SK-N-SH (cell line): ENCODE data around the gene OBP2B. TPM values are rescaled to one million over a fixed set of nuclear protein-coding genes. Genes with fewer than 3 reads are reported as not detected.

Experiments used
- CTCF ChIA-PET: fragments of 300-600, 350-600 bp; formaldehyde crosslinking; extraction: SDS; loops from one replicate; lab custom pipeline; 2021; lab: Yijun Ruan, JAX
- POLR2A ChIA-PET: fragments of 350-600 bp; sonication (Branson Sonifier 250); formaldehyde crosslinking; extraction: SDS; loops from one replicate; lab custom pipeline; 2020; ENCODE audit warnings: antibody characterized with exemption, inconsistent platforms; lab: Yijun Ruan, JAX
- DNase-seq: peaks from one replicate; pipeline ENCODE4 v3.0.0; 2012
- H2AFZ ChIP-seq: fragments of 200-600 bp; sonication (generic); 2 replicates; pipeline ENCODE4 v1.8.1; 2016; ENCODE audit warnings: antibody characterized with exemption, mild to moderate bottlenecking, low read depth
- H3F3A ChIP-seq: fragments of 200-600 bp; sonication (generic); replicated peaks from 2 replicates; pipeline ENCODE3; 2016; ENCODE audit warnings: antibody characterized with exemption, mild to moderate bottlenecking; ENCODE audit not compliant: insufficient read depth
- H3K27ac ChIP-seq, 2 experiments: fragments of 200-500 bp in 1 of 2; fragments of 200-600 bp in 1 of 2; sonication (Bioruptor generic) in 1 of 2; sonication (generic), shearing (Covaris generic) in 1 of 2; 2 replicates each; pipeline versions ENCODE4 v1.5.1 to v1.6.1; 2014 to 2016; ENCODE audit warnings: low read depth in 2 of 2, inconsistent platforms in 1 of 2, low read length in 1 of 2, mild to moderate bottlenecking in 1 of 2, mixed read lengths in 1 of 2
- H3K27me3 ChIP-seq: fragments of 200-600 bp; sonication (generic), shearing (Covaris generic); 2 replicates; pipeline ENCODE4 v1.6.1; 2016; ENCODE audit warnings: mixed run types; ENCODE audit not compliant: insufficient read depth
- H3K36me3 ChIP-seq, 2 experiments: fragments of 200-500 bp in 1 of 2; fragments of 200-600 bp in 1 of 2; sonication (Bioruptor generic) in 1 of 2; sonication (generic) in 1 of 2; replicated peaks in 1 of 2; 2 replicates each; pipeline versions ENCODE3 to v1.5.1; 2014 to 2016; ENCODE audit warnings: low read length in 1 of 2, mild to moderate bottlenecking in 1 of 2; ENCODE audit not compliant: insufficient read depth in 2 of 2, control insufficient read depth in 1 of 2
- H3K4me1 ChIP-seq, 2 experiments: fragments of 200-500 bp in 1 of 2; fragments of 200-600 bp in 1 of 2; sonication (Bioruptor generic) in 1 of 2; sonication (generic), shearing (Covaris generic) in 1 of 2; 2 replicates each; pipeline versions ENCODE4 v1.5.1 to v1.6.1; 2014 to 2016; ENCODE audit warnings: low read depth in 1 of 2, low read length in 1 of 2, mixed run types in 1 of 2; ENCODE audit not compliant: insufficient read depth in 2 of 2, control insufficient read depth in 1 of 2
- H3K4me2 ChIP-seq: fragments of 200-600 bp; sonication (generic), shearing (Covaris generic); 2 replicates; pipeline ENCODE4 v1.6.1; 2017; ENCODE audit warnings: mixed run types
- H3K4me3 ChIP-seq, 2 experiments: fragments of 200-500 bp in 1 of 2; fragments of 200-600 bp in 1 of 2; sonication (Bioruptor generic) in 1 of 2; sonication (generic), shearing (Covaris generic) in 1 of 2; 2 replicates each; pipeline versions ENCODE4 v1.5.1 to v1.8.1; 2014 to 2016; ENCODE audit warnings: low read depth in 2 of 2, inconsistent platforms in 1 of 2, low read length in 1 of 2, mild to moderate bottlenecking in 1 of 2, mixed read lengths in 1 of 2, moderate library complexity in 1 of 2
- H3K79me2 ChIP-seq: fragments of 200-600 bp; sonication (generic); 2 replicates; pipeline ENCODE4 v1.8.1; 2017; ENCODE audit warnings: mild to moderate bottlenecking; ENCODE audit not compliant: insufficient read depth
- H3K9ac ChIP-seq: fragments of 200-600 bp; sonication (generic); 2 replicates; pipeline ENCODE4 v1.6.1; 2017; ENCODE audit warnings: mixed run types
- H3K9me2 ChIP-seq: fragments of 200-600 bp; sonication (generic); 2 replicates; pipeline ENCODE4 v1.6.1; 2017; ENCODE audit warnings: mixed run types
- H3K9me3 ChIP-seq: fragments of 200-600 bp; sonication (generic); 2 replicates; pipeline ENCODE4 v1.6.1; 2017; ENCODE audit warnings: mixed run types, mild to moderate bottlenecking, moderate library complexity
- H4K20me1 ChIP-seq: fragments of 200-600 bp; sonication (generic); 2 replicates; pipeline ENCODE4 v1.6.1; 2017; ENCODE audit warnings: mild to moderate bottlenecking, mixed run types; ENCODE audit not compliant: insufficient read depth
- CHD2 ChIP-seq: fragments of 150-350 bp; IDR thresholded peaks from 2 replicates; pipeline ENCODE4 v1.6.1; 2018; ENCODE audit warnings: low read length; ENCODE audit not compliant: partially characterized antibody
- ELF1 ChIP-seq: IDR thresholded peaks from 2 replicates; pipeline ENCODE4 v1.4.0; 2012
- EP300 ChIP-seq, 2 experiments: IDR thresholded peaks; 2 replicates each; pipeline versions ENCODE4 v1.4.0 to v1.6.1; 2012; ENCODE audit warnings: borderline replicate concordance in 1 of 2, low read depth in 1 of 2, low read length in 1 of 2
- EZH2phosphoT487 ChIP-seq: fragments of 200-600 bp; sonication (generic); IDR thresholded peaks from 2 replicates; pipeline ENCODE4 v1.6.1; 2017; ENCODE audit warnings: low read depth, mixed run types, mild to moderate bottlenecking, antibody characterized with exemption, moderate library complexity, borderline replicate concordance
- FOXM1 ChIP-seq: IDR thresholded peaks from 2 replicates; pipeline ENCODE4 v1.4.0; 2012; ENCODE audit warnings: low read depth, mild to moderate bottlenecking
- IRF3 ChIP-seq: fragments of 150-350 bp; IDR thresholded peaks from 2 replicates; pipeline ENCODE4 v1.6.1; 2016; ENCODE audit warnings: mild to moderate bottlenecking, low read depth, low read length
- MEF2A ChIP-seq: IDR thresholded peaks from 2 replicates; pipeline ENCODE4 v1.4.0; 2012; ENCODE audit warnings: low read depth, borderline replicate concordance
- RXRA ChIP-seq: IDR thresholded peaks from 2 replicates; pipeline ENCODE4 v1.4.0; 2012; ENCODE audit warnings: low read depth, mild to moderate bottlenecking, borderline replicate concordance
- SMC3 ChIP-seq: IDR thresholded peaks from 2 replicates; pipeline ENCODE4 v1.6.1; 2012; ENCODE audit warnings: low read depth, low read length, improper control_type of control experiment
- USF1 ChIP-seq: IDR thresholded peaks from 2 replicates; pipeline ENCODE4 v1.4.0; 2012; ENCODE audit warnings: low read depth, borderline replicate concordance
- YY1 ChIP-seq: IDR thresholded peaks from 2 replicates; pipeline ENCODE4 v1.4.0; 2012; ENCODE audit warnings: low read depth, mild to moderate bottlenecking
- WGBS: methylation state at CpG from one replicate; pipeline ENCODE4 v1.1.6; 2017; ENCODE audit warnings: low lambda C conversion rate; 5-methylcytosine and 5-hydroxymethylcytosine counted together
- polyA plus RNA-seq, 3 experiments: library from polyadenylated mRNA; depleted of rRNA; stranded (reverse); fragments of >200 nt; gene quantifications; 2 replicates each; pipeline ENCODE4 v1.2.3, GENCODE V29; 2012

Gene OBP2B
- polyA plus RNA-seq, 1 of the 3 experiments (the other 2 are of a cell fraction), result not detected

DNA sequence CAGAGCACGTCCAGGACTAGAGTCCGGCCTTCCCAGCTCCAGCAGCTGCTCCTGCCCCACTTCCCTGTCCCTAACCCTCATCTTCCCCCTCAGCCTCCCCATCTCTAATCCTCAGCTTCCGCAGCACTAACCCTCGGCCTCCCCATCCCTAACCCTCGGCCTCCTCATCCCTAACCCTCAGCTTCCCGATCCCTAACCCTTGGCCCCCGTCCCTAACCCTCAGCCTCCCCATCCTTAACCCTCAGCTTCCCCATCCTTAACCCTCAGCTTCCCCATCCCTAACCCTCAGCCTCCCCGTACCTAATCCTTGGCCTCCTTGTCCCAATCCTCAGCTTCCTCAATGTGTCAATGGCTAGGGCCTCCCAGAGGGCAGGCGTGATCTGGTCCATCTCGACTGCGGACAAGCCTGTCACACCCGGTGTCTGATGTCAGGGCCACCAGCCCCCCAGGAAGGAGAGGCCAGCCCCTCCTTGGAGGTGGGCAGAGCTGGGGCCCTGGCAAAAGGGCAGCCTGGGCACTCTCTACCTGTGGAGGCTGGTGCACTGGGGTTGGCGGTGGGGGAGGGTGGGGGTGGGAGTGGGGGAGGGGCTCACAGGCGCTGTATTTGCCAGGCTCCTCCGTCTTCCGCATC, 1.4 kb downstream of the OBP2B start:
- Histone ChIP-seq H3K9ac (no peak overlapping the region), H2AFZ (no peak overlapping the region), H4K20me1 (no peaks in the 10 kb centered on the region), H3K79me2 (no peaks in the 10 kb centered on the region), H3K36me3 (no peaks in the 10 kb centered on the region), H3K4me1 (no peaks in the 10 kb centered on the region; a peak in 1 of 4 replicates), H3K27me3 (peaks cover 18% of the 10 kb centered on the region; the same call in 1 of the 2 replicates), H3K9me2 (no peaks in the 10 kb centered on the region), H3F3A (no peaks in the 10 kb centered on the region), H3K9me3 (no peaks in the 10 kb centered on the region), H3K4me3 (no peak overlapping the region), H3K4me2 (no peak overlapping the region), H3K27ac (no peak overlapping the region)
- TF ChIP-seq IRF3, result no peak
- no peak for TF ChIP-seq EP300 (IDR thresholded peaks at IDR 0.05; ENCODE audit: borderline replicate concordance in 1 of 2, low read depth in 1 of 2, low read length in 1 of 2)
- no peak for TF ChIP-seq USF1
- TF ChIP-seq ELF1, result no peak
- no peak for TF ChIP-seq MEF2A
- TF ChIP-seq YY1, result no peak
- WGBS, result 55% methylated on average over 15 of the region's 16 CpGs
- ChIA-PET POLR2A (no interaction called here), CTCF (interaction anchor here (0.7 to 1.3 kb wide), 2 partner anchors 69 to 194 kb away, joined by 3 to 4 read pairs; no protein-coding TSS in a partner anchor)
- no peak for DNase-seq

DNA sequence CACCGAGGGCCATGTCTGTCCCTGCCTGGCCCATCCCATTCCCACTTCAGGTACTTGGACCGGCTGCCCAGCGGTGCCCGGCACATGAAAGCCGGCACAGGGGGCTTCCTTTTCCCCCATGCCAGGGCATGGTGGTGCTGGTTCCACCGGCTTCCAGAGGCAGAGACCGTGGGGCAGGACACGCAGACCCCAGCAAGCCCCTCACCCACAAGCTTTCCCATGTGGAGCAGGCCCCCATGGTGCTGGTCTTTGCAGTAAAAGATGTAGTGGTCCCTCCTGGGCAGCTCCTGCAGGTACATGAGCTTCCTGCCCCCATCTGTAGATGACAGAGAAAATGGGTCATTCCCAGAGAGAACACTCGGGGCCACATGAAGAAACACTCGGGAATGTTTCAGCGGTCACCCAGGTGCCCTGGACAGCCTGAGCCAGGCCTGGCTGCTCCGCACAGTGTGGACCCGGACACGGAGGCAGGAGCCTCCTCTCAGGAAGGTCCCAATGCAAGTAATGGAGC, 2.0 kb downstream of the OBP2B start:
- 0% methylated on average over 1 of the region's 14 CpGs for WGBS
- no peaks in the 10 kb centered on the region for H3K9me2 ChIP-seq
- H3K27ac ChIP-seq, result no peak overlapping the region
- H3K27me3 ChIP-seq, result peaks cover 23% of the 10 kb centered on the region
- DNase-seq, result no peak
- H3K9ac ChIP-seq, result no peak overlapping the region
- ChIA-PET POLR2A (no interaction called here), CTCF (interaction anchor here (0.6 to 1.3 kb wide), 2 partner anchors 69 to 185 kb away, joined by 3 to 4 read pairs; no protein-coding TSS in a partner anchor)
- no peaks in the 10 kb centered on the region for H4K20me1 ChIP-seq
- no peaks in the 10 kb centered on the region for H3K36me3 ChIP-seq
- H3K4me3 ChIP-seq, result no peak overlapping the region
- no peaks in the 10 kb centered on the region for H3F3A ChIP-seq
- H3K4me2 ChIP-seq, result no peak overlapping the region
- no peak for TF ChIP-seq EZH2phosphoT487
- TF ChIP-seq CHD2, result no peak
- TF ChIP-seq SMC3, result no peak
- TF ChIP-seq ELF1, result no peak
- no peak for TF ChIP-seq MEF2A
- TF ChIP-seq FOXM1, result no peak
- TF ChIP-seq RXRA, result no peak
- no peak overlapping the region for H2AFZ ChIP-seq
- no peaks in the 10 kb centered on the region for H3K9me3 ChIP-seq
- no peaks in the 10 kb centered on the region; a peak in 1 of 4 replicates for H3K4me1 ChIP-seq
- H3K79me2 ChIP-seq, result no peaks in the 10 kb centered on the region
